Fibroblast of skin of scalp (primary cell): ENCODE measurements around the gene SERPINA1.
"Not testable (repeated sequence)": the region's sequence is repeated elsewhere in the genome, so short reads cannot be mapped to it uniquely, and the experiment has no call there.

ENCODE experiments used
- DNase-seq: peaks from one replicate; pipeline ENCODE4 v3.0.0-alpha.2; 2013

Gene SERPINA1

GRCh38 chr14:94368956-94369355 is 19.4 kb downstream of the SERPINA1 start:
- no peak for DNase-seq

DNA sequence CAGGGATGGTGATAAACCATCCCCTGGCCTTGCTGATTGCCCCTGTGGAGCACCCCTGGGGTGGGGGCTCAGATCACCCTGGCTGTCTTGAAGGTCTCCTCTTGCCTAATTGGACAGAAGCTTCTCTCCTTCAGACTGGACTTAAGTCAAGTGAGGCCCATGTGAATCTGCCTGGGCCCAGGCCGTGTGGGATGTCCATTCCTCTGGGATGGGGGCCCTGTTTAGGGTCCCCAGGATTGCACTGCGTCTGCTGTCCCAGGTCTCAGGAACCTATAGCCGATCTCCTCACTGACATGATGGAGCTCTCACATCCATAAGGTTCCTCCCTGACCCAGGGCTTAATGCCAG is 20.2 kb downstream of the SERPINA1 start:
- no peak for DNase-seq

DNA sequence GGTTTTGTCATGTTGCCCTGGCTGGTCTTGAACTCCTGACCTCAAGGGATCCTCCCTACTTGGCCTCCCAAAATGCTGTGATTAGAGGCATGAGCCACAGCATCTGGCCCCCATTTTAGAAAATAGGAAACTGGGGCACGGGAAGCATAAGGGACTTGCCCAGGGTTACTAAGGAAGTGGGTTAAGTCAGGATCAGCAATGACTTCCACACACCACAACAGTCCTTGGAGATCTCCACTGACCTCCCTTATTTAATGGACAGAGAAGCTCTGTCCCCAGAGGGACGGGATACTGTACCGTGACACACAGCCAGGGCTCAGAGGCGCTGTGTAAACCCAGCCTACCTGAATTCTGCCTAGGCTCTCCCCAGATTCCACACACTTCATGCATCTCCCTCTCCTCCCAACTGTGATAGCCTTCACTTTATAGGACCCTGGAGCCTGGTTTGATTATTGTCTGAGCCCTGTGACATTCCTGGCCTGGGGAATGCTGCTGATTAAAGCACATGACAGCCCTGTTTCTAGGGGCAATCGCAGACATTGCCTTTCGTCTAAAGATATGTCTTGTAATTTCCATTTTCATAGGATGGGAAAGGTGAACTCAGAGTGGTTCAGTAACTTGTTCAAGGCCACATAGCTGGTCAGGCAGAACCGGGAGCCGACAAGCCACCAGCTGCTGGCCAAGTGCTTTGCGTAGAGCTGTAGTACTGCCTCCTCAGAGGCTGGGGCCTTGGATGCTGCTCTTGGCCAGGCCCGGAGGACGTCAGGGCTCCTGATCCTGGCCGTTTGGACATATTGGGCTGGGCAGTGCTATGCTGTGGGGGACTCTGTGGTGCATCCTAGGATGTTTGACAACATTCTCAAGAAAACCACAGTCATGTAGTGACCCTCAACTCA is 20.8 kb downstream of the SERPINA1 start:
- DNase-seq: no peak

GRCh38 chr14:94366146-94366915 is 22.1 kb downstream of the SERPINA1 start, which contains the start of gene SERPINA2:
TSS of gene SERPINA2 (minus strand) at chr14:94366698.
- DNase-seq: no peak

DNA sequence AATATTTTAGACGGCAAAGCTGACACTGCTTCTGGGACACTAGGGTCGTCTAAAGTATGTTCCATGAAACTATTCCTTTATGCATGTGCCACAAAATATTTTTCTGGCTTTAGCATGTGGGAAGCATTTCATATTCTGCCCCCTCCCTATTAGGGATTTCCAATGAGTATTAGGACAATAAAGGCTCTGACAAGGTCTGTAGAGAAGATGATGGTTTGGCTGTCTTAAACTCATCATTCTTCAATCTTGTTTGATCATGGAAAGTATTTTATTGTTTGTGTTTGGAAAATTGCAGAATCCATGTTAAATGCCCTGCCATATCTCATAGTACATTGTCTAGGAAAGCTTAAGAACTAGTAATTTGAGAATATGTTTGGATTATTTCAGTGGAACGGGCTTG is 22.8 kb downstream of the SERPINA1 start:
- DNase-seq: no peak

GRCh38 chr14:94364964-94365363 is 23.4 kb downstream of the SERPINA1 start:
- DNase-seq: no peak

GRCh38 chr14:94364037-94364436 is 24.4 kb downstream of the SERPINA1 start:
- no peak for DNase-seq

DNA sequence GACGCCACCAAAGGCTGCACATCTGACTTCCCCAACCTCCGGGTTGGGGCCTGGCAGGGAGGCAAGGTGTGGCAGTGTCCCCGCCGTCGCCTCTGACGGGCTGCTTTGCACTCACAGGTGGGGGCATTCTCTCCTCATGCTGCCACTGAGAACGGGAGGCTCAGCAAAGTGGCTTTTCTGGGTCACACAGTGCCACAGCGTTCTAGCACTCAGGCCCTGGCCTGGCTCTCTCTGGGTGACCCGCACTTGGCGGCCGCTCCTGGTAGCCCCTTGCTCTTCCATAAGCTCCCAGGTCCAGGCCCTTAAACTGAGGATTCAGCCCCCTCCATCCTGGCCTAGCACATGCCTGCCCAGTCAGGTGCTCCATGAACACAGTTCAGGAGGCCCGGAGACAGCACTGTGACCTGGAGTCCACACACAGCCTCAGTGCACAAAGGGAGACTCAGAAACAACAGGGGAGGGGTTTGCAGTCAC is 25.2 kb downstream of the SERPINA1 start:
- DNase-seq: no peak

- no peak for DNase-seq
These were observed 25.7 kb downstream of the SERPINA1 start for GRCh38 chr14:94362614-94363133.

GRCh38 chr14:94361682-94362081 is 26.7 kb downstream of the SERPINA1 start:
- no peak for DNase-seq

DNA sequence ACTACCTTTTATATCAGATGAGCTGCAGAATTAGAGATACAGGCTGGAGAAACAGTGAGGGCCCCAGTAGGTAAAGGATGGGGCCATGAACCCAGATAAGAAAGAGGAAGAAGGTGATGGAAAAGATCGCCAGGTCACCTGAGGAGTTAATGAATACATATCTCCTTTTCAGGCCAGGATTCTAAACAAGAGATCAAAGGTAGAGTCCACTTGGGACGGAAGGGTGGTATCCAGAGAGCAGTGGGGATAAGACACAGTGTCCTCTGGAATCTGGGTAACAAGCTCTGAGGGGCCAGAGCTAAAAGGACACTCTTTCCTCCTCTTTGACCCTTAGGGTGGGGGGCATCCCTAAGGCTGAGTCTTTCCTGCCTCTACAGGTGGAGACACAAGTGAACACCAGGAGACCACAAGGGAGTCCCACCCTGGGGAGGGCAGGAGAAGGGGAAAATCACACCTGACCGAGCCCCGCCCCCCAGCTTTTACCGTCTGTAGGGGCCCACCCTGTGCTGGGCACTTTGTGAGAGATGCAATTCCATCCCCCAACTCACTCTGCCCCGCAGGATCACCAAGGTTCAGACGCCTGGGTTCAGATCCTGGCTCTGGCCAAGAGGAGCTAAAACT is 27.3 kb downstream of the SERPINA1 start:
- DNase-seq: no peak

GRCh38 chr14:94357166-94357565 is 31.2 kb downstream of the SERPINA1 start:
- DNase-seq: no peak

DNA sequence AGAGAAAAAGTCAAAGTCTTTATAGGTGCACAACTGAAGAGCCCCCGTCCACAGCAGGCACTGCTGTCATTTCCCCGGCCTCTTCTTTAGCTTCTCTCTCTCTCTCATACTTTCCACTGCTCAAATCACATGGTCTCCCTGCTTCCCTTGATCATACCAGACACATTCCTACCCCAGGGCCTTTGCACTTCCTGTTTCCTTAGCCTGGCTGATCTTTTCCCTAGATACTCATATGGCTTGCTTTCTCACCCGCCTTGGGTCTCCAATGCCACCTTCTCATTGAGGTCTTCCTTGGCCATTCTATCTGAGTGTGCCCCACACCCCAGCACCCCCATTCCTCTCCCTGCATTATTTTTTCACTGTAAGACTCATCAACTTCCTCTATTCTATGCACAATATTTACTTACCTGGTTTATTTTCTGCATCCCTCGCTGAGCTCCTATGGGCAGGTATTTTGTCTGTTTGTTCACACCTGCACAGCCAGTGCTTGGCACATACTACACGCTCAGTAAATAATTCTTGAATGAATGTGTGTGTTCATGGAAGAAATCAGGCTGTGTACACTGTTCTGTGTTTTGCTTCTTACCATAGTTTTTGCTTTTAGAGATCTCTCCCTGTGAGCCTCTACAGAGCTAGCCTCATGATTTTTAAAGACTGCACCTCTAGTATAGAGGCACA is 31.9 kb downstream of the SERPINA1 start:
- DNase-seq: no peak

- peak; percentile 69 for DNase-seq
These were observed 33.1 kb downstream of the SERPINA1 start for GRCh38 chr14:94355191-94355794.

DNA sequence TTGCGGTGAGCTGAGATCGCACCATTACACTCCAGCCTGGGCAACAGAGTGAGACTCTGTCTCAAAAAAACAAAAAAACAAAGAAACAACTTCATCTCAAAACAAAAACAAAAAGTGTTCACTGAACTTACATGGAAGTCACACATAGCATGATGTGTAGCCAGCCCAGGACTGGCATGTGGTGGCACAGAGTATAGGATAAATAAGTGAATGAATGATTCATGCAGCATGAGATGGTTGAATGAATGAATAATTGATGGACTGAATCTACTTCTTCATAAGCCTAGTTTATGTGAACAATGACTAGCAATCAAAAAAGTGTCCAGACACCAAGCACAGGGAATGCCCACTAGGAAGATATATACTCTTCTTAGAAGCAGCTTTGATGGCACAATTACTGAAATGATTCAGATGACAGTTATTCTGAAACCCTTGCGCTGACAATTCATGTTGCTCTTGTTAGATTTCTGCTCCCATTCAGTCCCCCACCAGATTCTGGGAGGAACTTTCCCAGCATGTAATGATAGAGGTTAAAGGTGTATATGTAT is 33.7 kb downstream of the SERPINA1 start:
- no peak for DNase-seq

GRCh38 chr14:94354190-94354589 is 34.2 kb downstream of the SERPINA1 start:
- not testable (repeated sequence) for DNase-seq

GRCh38 chr14:94349276-94349675 is 39.1 kb downstream of the SERPINA1 start:
- DNase-seq: no peak

DNA sequence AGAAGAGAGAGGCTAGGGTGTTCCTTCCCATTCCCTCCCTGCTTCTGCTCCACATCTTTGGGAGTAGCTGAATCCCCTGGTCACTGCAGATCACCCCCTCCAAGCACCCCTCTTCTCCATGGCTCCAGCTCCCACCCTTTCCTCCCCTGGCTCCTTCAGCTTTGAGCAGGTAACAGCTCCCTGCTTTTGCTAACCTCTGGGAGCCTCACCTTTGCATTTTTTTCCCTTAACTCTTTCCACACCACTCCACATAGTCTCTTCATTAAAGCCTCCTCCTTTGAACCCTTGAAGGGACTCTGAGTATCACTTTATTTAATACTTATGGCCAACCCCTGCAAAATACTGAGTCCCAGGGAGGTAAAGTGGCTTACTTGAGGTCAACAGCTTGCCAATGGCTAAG is 39.6 kb downstream of the SERPINA1 start:
- no peak for DNase-seq

DNA sequence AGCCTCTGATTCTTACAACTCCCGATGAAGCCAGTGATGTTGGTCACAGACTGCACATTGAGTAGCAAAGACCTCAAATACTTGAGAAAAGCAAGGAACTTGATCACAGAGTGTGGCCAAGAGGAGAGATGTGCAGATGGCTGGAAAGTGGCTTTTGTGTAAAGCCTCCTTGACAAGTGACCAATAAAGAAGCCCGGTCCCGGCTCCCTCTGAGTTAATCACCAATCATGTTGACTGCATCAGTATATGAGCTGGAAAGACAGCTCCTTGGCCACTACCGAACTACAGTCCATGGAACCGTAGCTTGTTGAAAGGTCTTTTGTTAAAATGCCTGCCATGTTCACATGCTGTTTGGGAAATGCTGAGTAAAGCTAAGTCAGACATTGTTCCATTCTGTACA is 41.6 kb downstream of the SERPINA1 start:
- no peak for DNase-seq

DNA sequence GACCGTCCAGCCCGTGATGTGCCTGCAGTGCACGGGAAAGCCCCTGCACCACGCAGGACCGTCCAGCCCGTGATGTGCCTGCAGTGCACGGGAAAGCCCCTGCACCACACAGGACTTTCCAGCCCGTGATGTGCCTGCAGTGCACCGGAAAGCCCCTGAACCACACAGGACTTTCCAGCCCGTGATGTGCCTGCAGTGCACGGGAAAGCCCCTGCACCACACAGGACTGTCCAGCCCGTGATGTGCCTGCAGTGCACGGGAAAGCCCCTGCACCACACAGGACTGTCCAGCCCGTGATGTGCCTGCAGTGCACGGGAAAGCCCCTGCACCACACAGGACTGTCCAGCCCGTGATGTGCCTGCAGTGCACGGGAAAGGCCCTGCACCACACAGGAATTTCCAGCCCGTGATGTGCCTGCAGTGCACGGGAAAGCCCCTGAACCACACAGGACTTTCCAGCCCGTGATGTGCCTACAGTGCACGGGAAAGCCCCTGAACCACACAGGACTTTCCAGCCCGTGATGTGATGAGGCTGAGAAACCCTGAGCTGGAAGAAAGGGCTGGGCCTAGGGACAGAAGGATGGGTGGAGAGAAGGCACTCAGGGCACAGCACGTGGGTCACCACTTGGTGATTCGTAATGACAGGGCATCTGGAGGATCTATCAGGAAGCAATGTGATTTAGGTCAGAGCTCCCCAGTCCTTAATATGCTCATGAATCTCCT is 42.2 kb downstream of the SERPINA1 start:
- DNase-seq: peak; percentile 21
